HG03457 (cell line): ENCODE data around the gene DSTN.

Experiments
- ATAC-seq: cut with Tn5 transposase; IDR thresholded peaks from one replicate; pipeline ENCODE4 v1.9.1; 2021; ENCODE audit warnings: moderate number of reproducible peaks; ENCODE audit not compliant: unreplicated experiment

The DSTN gene

DNA sequence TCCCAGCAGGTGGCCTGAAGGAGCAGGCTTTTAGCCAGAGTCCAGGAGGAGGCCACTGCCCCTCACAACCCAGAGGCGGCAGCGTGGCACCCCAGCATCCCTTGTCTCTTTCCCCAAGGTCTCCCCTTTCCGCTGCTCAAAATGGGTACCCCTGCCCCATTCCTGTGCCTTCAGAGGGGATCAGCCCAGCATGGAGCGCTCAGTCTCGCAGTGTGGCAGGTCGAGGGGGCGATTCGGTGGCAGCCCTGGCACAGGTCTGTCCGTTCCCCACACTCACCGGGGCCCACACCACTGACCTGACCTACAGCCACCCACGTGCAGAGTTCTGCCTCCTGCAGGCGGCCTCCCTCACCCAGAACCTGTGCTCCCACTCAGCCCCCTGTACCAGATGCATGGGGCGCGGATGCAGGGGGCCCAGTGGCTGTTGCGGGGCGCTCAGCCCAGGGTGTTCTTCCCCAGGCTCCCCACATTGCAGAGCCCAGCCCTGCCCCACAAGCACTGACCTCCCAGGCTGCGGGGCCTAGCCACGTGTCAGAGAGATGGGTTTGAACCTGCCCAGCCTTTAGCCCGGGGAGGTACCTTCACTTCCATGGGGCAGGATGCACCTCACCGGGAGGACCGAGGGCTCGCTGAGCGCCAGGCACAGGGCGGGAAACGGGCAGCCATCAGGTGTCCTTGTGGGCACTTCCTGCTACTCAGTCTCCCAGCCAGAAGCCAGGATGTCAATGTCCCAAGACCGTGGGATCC is 41.8 kb downstream of the DSTN start:
- no peak for ATAC-seq

DNA sequence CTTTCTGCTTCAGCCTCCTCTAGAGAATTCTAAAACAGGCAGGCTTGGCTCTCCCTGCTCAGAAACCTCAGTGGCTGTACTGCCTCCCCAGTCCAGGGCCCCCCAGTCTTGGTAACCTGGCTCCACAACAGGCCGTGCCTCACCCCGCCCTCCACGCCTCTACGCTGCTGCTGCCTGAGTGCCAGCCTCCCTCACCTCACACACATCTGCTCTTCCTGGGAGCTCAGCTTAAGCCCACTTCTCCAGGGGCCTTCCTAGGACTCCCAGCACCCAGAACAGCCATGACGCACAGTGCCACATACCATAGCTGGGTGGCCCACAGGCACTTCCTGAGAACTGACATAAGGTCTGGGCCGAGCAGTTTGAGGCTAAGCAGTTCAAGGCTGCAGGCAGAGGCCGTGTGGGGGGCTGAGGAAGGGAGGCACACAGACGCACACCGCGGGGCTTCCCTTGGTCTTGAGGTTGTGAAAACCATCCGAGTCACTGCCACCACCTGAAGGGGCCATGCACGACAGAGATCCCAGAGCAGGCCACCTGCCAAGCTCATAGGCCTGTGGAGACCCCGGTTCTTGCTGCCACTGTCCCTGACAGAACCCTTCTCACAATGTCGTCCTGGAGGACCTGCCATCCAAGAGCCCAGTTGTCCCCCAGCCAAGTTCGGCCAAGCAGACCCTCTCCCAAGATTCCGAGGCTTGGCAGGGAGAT is 42.6 kb downstream of the DSTN start:
- ATAC-seq, result no peak

DNA sequence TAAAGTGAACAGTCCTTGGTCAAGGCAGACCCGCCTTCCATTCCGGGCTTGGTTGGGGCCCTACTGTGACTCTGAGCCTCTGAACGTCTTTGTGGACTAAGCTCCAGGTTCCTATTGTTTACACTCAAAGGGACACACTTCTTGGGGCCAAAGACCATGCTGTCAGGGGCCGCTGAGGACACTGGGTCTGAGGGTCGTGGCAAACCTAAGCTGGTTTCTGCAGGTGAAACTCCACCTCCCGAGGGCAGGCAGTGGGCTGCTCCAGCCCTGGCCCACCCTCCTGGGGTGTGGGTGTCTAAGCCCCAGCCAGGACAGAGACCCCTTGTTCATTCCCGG is 43.1 kb downstream of the DSTN start:
- ATAC-seq, result no peak

DNA sequence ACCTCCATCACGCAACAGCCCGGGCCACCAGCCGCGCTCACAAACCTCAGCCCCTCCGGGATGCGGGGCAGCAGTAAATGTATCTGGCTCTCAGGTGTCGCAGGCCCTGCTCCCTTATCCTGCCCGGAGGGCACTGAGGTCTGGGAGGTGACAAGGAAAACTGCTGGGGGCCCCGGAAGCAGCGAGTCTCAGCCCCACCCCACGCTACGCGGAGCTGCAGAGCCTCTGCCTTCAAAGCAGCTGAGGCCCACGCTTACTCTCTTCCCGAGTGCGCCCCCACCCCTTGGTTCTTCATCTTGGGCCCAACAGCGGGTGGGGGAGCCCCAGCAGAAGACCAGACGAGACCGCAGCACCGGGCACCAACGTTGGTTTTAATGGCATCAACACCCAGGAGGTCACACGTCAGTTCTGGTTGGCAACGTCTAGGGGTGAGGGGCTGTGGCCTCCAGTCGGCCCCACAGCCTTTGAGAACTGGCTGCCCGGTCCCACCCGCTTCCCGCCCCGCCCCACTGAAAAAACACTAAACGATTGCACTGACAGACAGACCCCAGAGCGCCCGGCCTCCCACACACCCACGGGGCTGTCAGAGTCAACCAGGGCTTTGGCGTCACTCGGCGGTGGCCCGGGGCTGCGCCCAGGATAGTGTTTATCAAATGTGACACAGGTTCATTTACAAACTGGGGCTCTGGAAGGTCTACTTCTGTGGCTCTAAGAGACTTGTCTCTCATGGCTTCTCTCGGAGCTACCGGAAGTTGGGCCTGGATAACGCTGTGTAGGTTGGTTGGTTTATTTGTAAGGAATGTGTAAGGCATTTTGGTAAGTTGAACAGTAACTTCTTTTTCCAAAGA is 43.7 kb downstream of the DSTN start:
- no peak for ATAC-seq

DNA sequence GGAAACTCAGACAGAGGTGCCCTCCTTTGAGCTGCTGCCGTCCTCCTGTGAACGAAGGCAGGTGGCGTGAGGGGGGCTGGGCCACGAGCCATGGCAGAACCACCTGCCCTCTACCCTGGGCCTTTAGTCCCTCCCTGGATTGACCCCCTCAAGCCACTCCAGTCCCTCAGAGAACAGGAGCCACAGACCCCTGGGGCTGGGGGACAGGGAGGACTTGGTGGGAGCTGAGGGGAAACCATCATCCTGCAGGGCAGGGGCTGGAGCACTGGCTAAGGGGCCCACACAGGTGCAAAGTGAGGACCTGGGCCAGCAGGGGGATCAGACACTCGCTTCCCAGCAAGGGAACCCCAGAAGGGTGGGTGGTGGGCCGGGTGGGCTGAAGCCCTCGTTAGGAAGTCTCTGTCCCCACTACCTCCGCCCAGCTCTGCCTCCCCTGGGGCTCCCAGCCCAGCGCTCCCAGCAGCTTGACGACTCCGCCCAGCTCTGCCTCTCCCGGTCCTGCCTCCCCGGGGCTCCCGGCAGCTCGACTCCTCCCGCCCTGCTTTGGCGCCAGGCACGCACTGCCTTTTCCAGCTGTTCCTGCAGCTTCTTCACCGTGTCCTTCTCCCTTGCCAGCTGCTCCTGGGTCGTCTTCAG is 44.4 kb downstream of the DSTN start:
- ATAC-seq, result no peak

DNA sequence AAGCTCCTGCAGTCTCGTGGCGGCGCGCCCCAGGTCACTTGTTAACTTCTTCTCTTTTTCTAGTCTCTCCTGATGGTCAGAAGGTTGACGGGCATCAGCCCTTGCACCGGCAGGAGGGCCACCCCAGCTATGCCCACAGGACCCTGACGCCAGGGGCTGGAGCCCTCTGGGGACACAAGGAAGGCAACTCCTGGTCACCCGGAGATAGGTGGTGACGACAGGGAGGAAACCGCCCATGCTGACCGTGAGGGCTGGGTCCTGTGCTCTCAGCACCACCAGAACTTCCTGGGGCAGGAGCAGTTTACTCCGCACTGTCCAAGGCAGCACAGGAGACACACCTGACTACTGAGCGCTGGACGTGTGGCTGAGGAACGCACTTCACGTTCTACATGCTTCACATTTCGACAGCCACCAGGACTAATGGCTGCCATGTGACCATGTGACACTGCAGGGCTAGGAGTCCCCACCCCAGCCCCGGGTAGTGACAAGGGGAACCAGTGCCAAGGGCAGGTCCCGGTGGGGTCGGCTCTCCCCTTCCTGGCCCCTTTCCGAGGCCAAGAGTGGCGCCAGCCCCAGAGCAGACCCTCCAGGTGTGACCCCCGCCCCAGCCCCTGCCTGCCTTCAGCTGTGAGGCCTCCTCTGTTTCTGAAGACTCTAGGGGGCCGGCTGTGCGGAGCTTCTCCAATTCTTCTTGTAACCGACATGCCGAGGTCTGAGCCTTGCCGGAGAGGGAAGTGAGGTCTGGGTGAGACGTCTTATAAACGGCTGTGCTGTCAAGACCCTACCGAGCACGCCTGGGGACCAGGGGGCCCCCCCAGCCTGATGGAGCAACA is 45.2 kb downstream of the DSTN start:
- ATAC-seq, result no peak

DNA sequence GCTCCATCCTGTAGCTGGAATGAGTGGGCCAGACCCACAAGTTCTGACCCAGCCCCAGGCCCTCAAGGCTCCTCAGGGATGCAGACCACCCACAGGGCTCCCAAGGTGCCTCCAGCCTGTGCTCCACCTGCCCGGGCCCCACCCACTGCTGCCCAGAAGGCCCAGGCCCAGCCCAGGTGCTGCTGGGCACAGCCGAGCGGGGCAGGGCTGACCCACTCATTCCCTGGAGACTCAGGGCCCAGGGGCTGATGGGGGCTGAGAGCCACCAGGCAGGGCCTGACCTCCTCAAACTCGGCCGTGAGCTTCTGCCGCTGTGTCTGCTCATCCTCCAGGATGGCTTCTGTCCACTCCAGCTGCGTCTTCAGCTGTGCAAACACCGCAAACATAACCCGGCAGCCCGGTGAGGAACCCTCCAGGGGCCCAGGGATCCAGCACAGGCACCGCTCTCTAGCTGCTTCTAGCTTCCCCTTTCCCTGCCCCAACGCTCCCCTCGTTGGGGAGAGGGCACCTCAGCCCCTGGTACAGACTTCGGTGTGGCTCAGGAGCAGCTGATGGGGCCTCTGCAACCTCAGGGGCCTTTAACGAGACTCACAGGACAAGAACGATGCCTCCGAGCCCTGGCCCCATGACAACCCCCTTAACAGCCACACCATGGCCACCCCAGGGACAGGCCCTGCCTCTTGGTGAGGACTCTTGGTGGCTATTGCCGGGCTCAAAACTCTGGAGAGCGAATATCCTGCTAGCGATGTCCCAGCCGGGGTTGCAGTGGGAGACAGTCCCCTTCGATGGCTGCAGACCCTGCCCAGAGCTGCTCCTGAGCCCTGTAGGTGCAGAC is 46.0 kb downstream of the DSTN start:
- no peak for ATAC-seq

DNA sequence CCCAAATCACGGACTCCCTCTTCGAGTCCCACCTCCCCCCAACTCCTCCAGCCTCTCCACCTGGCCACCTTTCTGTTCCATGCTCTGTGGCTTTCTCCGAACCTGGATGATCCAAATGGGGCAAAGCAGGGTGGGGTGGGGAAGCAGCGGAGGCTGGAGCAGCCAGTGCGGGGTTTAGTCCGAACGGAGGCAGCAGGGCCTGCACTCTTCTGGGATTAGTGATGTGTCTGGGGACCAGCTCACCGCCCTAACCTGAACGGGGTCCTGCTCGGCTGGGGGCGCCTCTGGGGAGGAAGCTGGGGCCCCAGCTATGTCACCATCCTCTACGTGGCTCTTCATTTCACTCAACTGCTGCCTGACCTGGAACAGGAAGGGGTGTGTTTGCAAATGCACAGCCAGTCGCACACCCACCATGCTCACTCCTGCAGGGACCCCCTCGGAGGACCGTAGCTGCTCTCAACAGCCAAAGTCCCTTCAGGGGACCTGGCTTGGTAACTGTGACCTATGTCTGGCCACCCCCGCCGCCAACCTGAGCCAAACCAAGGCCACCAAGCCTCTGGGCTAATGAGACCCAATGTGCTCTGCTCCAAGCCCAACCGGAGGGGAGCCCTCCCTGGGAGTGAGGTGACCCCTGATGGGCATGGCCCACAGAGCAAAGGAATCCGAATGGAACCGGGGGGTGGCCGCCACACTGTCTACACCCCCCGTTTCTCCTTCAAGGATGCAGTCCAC is 46.8 kb downstream of the DSTN start:
- no peak for ATAC-seq

DNA sequence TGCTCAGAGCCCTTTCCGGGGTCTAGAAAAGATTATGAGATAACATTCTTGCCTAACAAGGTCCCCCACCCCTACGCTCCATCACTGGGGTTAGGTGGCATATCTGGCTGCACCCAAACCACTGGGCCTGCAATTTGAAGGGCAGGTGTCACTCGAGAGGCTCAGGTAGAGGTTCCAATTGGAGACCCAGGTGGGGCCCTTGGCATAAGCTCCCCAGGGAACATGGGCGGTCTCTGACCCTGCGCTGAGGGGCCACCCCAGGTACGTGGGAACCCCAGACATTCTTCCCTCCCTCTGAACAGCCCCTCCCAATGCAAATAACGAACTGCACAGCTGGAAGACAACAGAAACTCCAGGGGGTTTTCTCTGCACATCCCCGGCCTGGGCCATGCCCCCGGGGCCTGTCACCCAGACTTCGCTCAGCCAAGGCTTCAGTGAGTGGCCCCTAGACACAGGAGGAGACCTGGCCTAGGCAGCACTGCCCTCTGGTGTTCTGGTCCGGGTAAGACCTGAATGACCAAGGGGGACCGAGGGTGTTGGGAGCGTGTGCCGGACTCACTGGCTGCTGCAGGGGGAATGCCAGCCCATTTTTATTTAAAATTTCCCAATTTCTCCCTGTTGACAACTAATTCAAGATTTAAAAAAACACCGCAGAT is 47.5 kb downstream of the DSTN start:
- ATAC-seq, result no peak

DNA sequence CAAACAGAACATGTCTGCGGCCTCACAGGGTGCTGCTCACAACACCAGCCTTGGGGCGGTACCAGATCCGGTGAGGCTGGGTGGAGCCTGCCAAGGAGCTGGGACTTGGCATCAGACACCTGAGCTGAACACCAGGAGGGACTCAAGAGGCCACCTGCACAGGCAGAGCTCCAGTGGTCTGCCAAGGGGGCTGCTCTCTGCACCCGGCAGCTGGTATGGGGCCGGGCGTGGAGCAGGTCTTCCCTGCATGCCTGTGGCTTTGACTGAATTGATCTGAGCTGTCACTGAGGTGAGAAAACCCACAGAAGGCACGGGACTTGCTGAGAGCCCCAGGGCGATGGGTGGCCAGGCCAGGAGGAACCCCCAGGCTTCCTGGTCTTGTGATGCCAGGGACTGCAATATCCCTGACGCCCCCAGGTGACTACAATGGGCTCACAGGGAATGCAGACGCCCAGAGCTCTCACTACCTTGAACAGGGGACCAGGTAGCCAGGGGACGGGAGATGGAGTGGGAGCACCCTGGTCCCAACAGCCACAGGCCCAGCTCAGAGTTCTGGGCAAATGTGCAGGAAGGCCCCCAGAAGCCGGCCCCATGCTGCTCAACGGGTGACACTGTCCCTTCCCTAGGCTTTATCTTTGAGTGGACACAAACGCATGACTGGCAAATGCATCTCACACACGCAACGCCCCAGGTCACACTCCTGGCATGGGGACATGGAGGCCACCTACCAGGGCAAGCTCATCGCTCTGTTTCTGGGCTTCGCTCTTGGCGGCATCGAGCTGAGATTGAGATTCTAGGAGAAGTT is 48.2 kb downstream of the DSTN start:
- ATAC-seq, result no peak

DNA sequence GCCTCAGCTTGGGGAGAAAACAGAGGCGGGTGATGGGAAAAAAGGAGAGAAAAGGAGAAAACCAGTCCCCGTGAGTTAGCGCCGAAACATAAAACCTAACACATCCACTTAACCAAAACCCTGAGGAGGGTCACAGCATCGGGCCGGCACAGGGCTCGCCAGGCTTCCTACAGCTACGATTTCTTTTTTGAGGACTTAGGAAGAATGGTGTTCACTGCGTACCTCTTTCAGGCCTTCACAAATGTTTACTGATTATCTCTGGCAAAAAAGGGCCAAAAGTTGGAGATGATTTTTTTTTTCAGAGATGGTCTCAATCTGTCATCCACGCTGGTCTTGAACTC is 48.8 kb downstream of the DSTN start:
- no peak for ATAC-seq

DNA sequence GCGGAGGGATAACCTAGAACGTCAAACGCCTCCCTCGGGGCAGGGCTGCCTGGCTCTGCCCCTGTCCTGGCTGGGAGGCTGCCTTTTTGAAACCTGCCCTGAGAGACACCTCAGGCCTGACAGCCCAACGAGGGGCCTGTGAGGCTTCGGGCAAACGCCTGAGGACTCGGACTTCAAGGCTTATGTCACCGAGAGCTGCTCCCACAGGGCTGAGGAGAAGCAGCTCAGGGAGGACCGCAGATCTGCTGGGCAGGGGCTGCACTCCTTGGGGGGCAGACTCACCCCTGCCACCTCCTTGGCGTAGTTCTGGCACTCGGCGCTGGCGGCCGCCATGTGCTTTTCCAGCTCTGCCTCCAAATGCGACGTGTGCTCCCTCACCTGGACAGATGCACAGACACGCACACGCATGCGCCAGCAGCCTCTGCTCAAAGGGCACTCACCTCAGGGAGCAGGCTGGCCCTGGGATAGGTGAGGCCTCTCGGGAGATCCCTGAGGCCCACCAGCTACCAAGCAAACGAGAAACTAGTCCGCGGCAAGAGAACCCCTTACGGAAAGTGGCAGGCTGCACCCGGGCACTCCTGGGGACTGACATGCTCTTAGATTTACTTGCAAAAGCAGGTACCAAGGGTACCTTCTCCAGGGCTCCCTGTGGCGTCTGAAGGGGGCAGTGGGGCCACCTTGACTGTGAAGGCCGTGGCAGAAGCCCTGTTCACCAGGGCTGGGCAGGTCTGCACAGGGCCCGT is 49.6 kb downstream of the DSTN start:
- ATAC-seq, result no peak

DNA sequence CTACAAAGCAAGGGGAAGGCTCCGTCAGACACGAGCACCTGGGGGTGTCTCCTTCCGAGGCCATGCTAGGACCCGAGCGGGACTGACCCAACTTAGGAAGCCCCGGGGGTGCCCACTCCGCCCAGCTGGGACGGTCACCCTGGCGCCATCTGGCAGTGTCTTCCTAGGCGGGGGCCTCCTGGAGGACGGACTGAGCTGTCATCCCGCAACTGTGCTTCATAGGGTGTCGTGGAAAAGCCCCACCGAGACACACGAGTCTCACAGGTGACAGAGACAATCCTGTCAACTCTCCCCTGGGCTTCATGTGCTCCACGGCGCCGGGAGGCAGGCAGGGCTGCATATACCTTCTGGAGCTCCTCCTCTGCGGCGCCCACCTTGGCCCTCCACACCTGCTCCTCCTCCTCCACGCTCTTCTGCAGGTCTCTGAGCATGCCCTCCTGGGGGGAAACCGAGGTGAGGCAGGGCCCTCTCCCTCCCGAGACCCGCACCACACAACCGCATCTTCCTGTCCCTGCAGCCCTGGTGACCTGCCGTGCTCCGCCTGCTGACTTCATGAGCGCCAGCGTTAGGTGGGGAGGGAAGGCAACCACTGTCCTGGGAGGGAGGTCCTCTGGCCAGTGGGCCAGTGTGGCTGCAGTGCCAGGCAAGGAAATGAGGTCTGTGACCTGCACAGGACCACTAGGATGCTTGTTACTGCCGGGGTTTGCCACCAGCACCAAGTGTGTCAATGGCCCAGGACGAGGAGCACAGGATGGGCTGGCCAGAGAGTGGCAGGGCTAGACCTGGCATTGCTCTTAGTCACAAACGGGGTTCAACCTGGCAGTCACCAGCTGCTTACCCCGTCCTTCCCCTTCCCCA is 50.7 kb downstream of the DSTN start:
- ATAC-seq, result no peak

DNA sequence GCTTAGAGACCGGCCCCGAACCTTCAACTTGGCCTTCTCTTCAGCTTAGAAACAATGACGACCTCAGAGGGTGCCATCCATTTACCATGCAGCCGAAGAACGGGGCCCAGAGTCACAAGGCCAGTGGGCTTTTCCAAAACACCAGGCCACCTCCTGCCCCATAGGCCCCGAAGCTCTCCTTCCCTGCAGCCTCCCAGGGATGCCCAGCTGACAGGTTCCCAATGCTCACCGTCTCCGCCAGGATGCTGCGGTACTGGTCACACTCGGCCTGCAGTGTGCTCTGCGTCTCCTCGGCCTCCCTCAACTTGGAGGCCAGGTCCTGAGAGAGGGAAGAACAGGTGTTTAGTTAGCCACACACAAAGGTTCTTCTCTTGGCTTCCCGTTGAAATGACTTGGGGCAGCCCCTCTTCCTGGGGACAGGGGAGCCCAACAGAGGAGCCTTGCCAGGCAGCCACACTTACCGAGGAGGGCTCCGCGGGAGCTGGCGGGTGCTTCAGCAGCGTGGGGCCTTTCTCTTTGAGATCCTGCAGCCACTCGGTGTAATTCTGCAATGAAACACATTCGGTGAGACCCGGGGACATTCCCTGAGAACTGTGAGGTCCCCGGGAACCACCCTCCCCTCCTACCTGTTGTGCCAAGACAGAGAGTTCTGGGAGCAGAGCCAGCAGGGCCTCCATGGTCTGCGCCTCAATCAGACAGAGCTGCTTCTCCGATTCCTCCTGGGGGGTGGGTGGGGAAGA is 51.5 kb downstream of the DSTN start:
- ATAC-seq, result no peak

DNA sequence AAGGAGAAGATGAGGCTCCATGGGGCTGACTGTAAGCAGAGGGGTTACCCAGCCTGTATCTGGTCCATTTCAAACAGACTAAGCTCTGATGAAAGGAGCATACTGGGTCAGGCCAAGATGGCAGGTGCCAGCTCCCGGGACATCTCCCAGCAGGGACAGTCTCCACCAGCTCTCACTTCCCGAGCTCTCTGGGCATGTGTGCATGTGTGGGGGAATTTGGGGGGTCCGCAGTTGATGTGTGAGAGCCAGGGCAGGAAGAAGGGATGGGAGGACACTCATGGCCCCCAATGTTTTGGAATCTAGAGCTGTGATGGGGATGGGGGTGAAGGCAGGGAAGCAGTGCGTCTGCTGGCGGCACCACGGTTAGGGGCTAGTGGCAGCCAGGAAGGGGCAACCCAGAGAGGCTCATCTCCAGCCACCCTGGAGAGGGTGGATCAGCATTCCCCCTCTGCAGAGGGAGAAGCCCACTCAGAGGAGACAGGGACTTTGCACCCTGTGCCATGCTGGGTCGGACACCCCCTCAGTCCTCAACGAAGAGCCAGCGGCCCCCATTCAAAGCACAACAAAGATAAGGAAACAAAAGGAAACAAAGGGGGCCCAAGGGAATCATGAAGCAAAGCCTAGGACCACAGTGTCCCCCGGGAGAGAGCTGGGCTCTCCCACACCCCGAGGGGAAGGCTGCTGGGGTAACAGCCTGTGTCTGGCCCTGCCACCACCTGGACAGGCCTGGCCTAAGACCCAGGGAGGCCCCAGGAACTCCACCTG is 52.4 kb downstream of the DSTN start:
- ATAC-seq, result no peak
